GM19328 (cell line): Measurements from ENCODE around the gene AURKA.
A peak's percentile ranks its signal among the peaks of the same experiment; 100 is the strongest.
"Not testable (repeated sequence)": the region's sequence is repeated elsewhere in the genome, so short reads cannot be mapped to it uniquely, and the experiment has no call there.

Experiments used
- ATAC-seq: cut with Tn5 transposase; IDR thresholded peaks from one replicate; pipeline ENCODE4 v1.9.1; 2021; ENCODE audit warnings: mild to moderate bottlenecking, moderate library complexity; ENCODE audit not compliant: unreplicated experiment

AURKA gene

DNA sequence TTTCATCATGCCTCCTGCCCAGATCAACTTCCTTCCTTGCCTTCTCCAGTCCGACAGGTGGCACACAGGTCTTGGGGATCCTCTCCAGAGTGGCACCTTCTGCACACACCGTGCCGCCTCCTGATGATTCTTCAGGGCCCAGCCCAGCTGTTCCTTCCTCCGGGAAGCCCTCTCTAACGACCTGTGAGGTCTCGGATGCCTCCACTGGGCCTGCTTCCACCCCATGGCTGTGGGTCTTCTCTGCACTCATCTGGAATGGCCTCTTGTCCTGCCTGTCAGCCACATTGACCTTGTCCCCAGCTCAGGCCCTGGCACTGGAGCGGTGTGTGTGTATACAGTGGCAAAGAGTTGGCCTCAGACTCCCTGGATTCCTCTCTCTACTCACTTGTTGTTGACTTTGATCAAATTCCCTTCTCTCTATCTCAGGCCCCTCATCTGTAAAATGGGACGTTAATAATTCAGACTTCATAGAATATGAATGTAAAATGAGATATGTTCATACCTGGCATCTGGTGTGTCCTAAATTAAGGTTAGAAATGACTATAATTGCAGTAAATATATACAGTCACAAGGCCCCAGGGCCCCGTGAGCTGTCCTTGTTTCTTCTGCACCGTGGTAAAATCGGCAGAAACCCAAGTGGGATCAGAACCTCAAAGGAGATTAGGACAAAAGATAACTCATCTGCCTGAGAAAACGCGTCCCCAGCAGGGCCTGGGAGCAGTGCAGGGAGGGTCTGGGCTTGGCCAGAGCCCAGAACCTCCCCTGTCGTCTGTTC, 31.7 kb downstream of the AURKA start:
- ATAC-seq: no peak

DNA sequence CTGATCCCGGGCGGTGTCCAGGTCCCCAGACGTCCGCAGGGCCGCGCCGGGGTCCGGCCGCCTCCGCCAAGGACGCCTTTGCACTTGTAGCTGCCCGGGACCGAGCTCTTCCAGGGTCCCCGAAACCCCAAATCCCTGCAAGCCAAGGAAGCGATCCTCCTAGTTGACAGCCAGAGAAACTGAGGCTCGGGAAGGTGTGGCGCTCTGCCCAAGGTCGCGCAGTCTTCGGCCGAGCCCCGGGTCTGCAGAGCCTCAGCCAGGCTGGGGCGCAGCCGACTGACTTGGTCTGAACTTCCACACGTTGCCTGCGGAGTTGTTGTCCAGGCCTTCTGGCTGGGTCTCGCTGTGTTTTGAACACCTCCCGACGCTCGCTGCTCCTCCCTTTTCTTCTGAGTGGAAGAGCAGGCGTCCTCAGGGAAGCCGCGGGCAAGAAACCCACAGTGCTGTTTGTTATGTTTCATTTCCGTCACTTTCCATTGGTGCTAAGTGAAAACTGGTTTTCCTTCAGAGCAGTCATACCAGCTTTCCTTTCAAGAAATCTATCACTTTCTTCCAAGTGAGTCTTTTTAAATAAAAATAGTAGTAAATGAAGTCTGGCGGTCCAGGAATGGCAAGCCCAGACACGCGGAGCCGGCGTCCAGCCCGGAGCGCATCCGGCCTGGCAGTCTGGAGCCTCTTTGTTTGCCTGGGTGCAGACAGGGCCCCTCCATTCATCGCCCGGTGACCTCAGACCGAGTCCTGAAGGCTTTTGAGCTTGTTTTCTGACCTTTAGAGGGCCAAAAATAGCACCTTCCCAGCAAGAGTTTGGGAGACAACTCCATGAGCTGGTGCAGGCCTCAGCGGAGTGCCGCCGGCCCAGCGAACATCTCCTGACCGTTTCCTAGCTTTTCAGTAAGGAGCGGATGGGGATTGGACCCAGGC, 32.5 kb downstream of the AURKA start:
- ATAC-seq: peak; percentile 17

DNA sequence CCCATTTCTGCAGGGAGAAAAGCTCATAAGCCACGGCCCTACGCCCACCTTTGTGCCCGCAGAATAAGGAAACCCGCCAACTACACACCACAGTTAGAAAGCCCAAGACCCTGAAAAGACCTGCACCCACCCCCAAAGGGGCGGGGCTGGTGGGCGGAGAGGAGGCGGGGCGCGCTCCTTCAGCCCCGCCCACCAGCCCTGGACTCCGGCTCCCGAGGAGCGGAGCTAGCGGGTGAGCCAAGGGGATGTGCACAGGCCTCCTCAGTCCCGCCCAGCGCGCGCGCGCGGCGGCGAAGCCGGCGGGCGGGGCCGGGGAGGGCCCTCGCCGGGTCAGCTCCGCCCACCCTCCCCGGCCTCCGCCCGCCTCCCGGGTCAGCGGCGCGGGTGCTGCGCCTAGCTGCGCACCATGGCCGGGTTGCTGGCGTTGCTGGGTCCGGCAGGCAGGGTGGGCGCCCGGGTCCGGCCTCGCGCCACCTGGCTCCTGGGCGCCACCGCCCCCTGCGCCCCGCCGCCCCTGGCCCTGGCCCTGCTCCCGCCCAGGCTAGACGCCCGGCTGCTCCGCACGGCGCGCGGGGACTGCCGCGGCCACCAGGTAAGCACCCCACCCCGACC, 33.3 kb downstream of the AURKA start, which contains the start of gene FAM210B:
FAM210B (plus strand) TSS at position 375 of the 612 bp plus-strand sequence; CDS start at position 407, 32 bp downstream.
- peak; percentile 98 for ATAC-seq

DNA sequence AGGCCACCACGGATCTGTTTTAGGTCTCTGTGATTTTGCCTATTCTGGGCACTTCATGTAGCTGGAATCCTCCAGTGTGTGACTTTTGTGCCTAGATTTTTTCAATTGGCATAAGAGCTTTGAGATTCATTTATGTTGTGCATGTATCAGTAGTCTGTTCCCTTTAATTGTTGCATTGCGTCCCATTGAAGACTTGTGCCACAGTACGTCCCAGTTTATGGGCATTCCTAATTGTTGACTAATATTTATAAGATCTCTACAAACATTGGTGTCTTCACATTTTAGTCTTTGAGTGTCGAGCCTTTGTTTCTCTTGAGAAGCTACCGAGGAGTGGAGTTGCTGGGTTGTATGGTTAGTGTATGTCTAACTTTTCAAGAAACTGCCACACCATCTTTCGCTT, 33.9 kb downstream of the AURKA start:
- ATAC-seq: no peak

DNA sequence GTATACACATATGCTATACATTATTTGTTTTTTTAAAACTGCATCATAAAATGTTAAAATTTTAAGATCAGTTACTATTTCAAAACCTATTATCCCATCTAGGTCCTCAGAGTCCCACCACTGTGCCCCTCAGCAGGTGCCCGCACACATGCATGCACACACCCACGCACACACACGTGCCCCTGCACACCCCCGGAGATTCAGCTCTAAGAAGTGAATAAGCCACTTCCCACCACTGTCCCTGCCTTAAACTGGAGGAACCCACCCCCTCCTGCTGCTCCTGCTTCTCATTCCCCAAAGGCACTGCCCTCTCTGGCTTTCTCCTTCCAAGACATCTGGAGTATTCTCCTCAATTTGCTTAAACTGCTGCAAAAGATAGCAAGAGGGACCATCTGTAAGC, 38.7 kb downstream of the AURKA start:
- no peak for ATAC-seq

DNA sequence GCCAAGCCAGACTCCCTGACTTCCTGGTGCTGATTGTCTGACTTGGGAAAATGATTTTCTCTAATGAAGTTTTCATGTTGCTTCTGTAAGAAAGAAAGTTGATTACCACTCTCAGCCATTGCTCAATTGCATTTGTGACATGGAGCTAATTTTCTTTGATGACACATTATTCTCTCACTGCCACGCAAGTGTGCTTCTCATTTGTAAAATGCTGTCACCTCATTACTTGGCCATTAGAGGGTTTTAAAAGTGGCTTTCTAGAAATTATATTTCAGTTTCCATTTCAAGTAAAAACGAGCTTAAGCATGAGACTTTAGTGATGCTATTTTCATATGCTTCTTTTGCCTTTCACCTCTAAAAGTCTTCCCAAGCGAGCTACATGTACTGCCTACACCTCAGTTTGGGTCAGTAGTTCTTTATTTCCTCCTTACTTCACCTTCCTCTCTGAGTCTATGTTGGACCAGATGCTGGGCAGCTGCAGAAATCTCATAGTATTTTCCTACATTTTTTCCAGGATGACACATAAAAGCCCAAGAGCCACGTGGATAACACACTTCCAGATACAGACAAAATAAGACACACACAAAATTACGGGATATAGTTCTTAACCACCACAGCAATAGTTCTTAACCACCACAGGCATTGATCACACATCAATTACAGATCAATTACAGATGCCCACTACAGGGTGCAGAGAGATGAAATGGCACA, 39.5 kb downstream of the AURKA start:
- ATAC-seq: no peak

DNA sequence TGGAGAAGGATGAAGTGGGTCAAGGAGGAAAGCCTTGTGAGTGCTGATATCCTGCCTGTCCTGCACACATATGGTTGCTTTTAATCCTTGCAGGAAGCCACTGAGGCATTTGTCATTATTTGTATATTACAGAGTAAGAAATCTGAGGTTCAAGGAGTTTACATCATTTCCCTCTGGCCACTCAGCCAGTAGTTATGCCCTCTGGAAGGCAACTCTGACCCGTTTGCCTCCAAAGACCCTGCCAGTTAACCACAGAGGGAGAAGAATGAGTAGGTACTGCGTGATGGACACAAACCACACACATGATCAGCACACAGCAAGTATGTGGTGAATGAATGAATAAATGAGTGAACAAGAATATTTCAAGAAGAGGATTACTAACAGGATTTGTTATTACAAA, 41.2 kb downstream of the AURKA start:
- ATAC-seq: no peak

DNA sequence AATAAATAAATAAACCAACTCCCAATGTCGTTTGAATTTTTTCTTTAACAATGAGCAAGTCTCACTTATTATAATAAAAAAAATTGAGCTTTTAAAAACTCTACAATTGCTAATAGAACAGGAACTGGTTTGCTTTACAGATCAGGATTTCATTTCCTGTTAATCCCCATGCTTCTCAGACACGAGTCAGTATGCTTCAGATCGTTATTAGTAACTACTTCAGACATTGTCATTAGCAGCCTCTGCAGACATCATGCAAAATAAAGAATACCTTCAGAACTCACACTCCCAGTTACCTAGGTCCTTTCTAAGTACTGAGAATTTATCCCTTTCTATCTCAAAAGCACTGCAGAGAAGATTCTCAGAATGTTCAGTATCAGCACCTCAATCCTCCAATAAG, 43.3 kb downstream of the AURKA start:
- no peak for ATAC-seq

DNA sequence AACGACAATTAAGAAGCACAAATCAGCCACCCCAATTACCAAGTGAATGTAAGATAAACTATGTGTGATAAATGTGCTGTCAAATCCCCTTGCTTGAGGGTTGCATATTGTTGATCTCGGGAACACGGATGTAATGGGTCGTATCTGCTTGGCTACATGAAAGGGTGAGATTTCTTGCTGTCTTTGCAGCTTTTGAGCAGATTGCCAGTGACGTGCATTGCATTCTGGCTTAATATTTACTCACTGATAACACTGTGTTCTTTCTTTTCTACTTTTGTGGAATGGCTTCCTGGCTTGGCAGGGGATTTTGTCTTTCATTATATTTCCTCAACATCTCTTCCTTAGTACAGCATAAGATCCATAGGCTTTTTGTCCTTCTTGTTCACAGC, 43.7 kb downstream of the AURKA start:
- no peak for ATAC-seq

DNA sequence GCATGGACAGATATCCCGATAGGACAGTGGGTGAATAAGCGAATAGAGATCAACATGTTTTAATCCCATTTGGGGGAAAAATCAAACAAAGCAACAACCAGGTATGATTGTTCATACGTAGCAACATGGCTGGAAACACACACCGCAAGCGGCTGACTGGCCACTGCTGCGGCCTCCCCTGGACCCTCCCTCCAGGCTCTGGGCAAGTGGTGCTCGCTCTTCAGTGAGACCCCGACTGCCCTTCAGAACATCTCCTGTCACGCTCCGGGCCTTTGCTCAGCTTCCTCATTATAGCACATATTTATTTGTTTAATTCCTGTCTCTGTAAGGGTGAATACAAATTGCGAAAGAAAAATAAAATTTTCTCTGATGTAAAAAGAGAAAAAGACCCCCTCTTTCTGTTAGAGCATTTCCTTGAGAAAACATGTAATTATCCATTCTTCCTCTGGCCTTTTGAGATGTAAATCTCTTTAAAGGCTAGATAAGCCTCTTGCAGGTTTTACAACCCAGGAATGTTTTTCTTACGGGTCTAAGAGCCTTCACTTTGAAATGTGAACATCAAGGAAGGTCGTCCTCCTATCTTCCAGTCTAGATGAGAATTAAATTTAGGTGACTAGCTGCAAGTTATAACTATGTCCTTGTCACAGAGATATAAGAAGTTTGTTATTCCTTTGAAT, 44.2 kb downstream of the AURKA start:
- no peak for ATAC-seq

DNA sequence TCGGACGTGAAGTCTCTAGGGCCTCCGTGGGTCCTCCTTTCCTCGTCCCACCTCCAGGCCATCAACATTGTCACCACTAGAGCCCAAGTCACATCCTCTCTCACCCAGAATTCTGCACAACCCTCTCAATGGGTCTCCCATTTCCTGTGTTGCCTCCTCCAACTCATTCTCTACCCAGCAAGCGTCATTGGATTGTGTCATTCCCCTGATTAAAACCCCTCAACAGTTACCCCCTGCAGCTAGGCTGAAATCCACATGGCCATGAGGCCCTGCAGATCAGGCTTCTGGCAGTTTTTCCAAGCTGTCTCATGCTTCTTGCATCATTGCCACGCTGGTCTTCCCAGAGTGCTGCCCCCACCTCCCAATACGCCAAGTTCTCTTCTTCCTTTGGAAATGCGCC, 46.1 kb downstream of the AURKA start:
- no peak for ATAC-seq

DNA sequence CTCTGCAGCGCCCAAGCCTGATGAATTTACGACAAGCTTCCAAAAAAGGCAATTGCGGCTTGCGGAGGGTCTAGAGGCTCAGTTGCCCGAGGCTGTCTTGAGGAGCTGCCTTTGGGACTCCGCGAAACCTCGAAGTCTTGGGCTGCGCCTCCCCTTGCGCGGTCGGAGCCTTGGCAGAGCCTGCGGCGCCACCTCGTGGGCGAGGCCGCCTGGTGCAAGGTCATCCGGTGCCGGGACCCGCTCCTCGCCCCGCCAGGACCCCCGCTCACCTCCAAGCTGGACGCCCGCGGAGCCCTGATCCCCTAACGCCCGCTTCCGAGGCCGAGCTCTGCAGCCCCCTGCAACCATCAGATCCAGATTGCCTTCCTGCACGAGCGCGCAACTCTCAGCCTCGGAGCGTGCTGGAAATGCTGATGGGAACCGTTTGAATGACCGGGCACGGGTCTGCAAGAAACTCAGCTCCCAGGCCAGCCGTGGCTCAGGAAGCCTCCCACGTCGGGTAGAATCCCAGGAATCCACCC, 48.1 kb downstream of the AURKA start:
- ATAC-seq: no peak

DNA sequence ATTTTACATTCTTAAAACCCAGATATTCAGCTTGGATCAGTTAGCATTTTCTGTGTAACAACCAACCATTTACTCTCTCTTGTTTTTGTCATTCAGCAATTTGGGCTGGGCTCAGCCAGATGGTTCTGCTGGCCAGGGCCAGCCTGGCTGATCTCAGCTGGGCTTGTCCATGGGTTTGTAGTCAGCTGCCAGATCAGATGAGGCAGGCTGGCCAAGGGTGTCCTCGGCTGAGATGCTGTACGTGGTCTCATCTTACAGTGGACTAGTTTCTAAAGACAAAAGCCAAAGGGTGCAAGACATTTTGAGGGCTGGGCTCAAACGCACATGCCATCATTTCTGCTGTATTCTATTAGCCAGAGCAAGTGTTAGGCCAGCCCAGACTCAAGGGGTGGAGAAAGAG, 49.2 kb downstream of the AURKA start:
- ATAC-seq: no peak

DNA sequence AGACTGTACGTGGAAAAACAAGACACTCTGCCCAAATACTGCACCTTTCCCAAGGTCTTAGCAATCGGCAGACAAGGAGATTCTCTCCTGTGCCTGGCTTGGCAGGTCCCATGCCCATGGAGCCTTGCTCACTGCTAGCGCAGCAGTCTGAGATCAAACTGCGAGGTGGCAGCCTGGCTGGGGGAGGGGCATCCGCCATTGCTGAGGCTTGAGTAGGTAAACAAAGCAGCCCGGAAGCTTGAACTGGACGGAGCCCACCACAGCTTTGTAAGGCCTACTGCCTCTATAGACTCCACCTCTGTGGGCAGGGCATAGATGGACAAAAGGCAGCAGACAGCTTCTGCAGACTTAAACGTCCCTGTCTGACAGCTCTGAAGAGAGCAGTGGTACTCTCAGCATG, 55.3 kb downstream of the AURKA start:
- ATAC-seq: not testable (repeated sequence)

DNA sequence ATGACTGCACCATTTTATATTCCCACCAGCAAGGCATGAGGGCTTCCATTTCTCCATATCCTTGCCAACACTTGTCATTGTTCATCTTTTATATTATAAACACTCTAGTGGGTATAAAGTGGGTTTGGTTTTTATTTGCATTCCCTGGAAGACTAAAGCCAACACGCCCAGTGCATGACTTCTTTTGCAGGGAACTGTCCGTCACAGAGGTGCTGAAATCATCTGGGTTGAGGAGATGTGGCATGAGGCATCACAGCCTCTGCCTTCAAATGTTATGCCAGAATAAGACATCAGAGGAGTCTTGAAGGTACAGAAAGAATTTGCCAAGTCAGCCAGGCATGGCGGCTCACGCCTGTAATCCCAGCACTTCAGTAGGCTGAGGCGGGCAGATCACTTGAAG, 63.2 kb downstream of the AURKA start:
- no peak for ATAC-seq

DNA sequence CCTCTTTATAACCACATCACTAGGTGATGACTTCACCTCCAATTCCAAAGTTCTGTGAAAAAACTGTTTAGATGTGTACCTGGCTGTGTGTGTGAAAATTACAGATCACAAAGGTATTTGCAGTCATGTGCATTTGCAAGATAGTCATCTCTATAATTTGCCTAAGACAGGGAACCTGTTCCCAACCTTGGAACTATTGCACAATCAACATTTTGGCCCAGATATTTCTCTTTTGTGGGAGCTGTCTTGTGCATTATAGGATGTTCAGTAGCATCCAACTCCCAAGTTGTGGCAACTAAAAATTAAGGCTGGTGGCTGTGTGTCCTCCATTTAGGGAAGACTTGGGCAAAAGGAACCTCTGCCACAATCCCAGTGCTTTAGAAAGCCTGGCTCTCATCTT, 67.2 kb downstream of the AURKA start:
- no peak for ATAC-seq

DNA sequence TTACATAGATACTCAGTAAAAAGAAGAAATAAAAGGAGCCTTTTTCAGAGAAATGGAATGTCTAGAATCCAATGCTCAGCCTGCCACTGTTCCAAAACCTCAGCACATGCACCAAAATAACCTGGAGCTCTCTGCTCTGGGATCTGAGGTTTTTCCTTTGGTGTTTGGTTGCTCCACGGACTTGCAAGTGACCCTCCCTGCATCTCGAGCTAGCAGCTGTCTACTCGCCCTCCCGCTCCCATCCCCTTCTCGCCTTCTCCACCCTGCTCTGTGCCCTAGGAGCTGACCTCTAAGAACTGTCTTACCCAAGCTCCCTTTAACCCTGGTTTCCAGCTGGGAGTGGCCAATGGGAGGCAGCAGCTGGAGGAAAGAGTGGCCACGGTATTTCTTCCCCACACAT, 68.4 kb downstream of the AURKA start:
- ATAC-seq: no peak

DNA sequence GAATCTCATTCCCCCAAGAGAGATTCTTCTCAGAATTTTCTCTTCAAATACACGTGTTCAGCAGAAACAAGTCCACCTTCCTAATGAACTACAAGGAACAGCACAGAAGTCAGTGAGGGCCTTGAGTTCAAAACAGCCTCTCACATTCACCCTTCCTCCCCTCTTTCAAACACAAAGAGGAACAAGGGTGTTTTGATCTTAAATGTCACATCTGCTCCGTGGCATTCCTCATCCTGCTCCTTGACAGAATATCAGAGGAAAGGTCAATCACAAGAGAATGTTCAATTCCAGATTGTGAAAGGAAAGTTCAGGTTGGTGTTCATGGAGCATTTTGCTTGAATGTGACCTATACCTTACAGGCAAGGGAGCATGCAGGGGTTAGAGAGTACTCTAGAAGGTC, 68.8 kb downstream of the AURKA start:
- ATAC-seq: no peak

DNA sequence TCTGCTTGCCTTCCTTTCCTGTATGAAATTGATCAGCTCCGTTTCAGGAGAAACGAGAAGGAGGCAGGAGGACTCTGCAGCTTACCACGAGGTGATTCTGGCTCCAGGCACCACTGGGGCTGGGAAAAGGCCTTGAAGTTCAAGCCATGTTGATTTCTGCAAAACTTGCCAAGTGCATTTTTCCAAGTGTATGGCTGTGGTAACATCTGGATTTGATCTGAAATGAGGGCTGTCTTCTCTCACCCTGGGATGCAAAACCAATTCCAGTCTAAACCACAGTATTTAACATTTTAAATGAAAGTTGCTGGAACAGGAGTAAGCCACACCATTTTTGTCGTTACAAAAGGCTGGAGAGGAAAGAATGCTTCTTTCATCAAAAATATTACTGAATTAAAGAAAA, 69.3 kb downstream of the AURKA start:
- no peak for ATAC-seq
